GM18502 (cell line): ENCODE data around the gene INTS1.

Experiments used
- ATAC-seq: cut with Tn5 transposase; IDR thresholded peaks from one replicate; pipeline ENCODE4 v1.9.1; 2021; ENCODE audit warnings: mild to moderate bottlenecking; ENCODE audit not compliant: unreplicated experiment, poor library complexity

INTS1 gene

GRCh38 chr7:1468203-1468602, 36.0 kb downstream of the INTS1 start:
- no peak for ATAC-seq

GRCh38 chr7:1466524-1467271, 37.5 kb downstream of the INTS1 start:
- no peak for ATAC-seq

GRCh38 chr7:1464694-1465093, 39.5 kb downstream of the INTS1 start:
- no peak for ATAC-seq

GRCh38 chr7:1463676-1464223, 40.4 kb downstream of the INTS1 start:
- ATAC-seq, result no peak

- no peak for ATAC-seq
Observed at GRCh38 chr7:1461646-1462375, 42.4 kb downstream of the INTS1 start.

GRCh38 chr7:1460821-1461645, 43.2 kb downstream of the INTS1 start:
- no peak for ATAC-seq

- no peak for ATAC-seq
Observed at GRCh38 chr7:1459920-1460820, 44.0 kb downstream of the INTS1 start.

- ATAC-seq, result peak; percentile 96
Observed at GRCh38 chr7:1459512-1459892, 44.7 kb downstream of the INTS1 start.

GRCh38 chr7:1458683-1459511, 45.3 kb downstream of the INTS1 start, which contains the start of gene MICALL2:
MICALL2 (minus strand) TSS chr7:1459470; CDS start chr7:1459326, 144 bp downstream.
- peak; percentile 24 for ATAC-seq

- ATAC-seq, result no peak
Observed at GRCh38 chr7:1457949-1458682, 46.1 kb downstream of the INTS1 start.

GRCh38 chr7:1457059-1457948, 46.9 kb downstream of the INTS1 start:
- ATAC-seq, result no peak

GRCh38 chr7:1455955-1456354, 48.2 kb downstream of the INTS1 start:
- ATAC-seq, result no peak

- no peak for ATAC-seq
Observed at GRCh38 chr7:1455241-1455939, 48.8 kb downstream of the INTS1 start.

GRCh38 chr7:1454542-1454941, 49.6 kb downstream of the INTS1 start:
- no peak for ATAC-seq

GRCh38 chr7:1452205-1452604, 52.0 kb downstream of the INTS1 start:
- no peak for ATAC-seq

- ATAC-seq, result no peak
Observed at GRCh38 chr7:1450987-1451386, 53.2 kb downstream of the INTS1 start.

- ATAC-seq, result no peak
Observed at GRCh38 chr7:1450431-1450830, 53.8 kb downstream of the INTS1 start.
